ENCODE results near the gene ERMN.

ERMN gene

GRCh38 chr2:157326698-157327097 lies 1.1 kb upstream of the ERMN start:
- no peak for TF ChIP-seq CTCF (IDR thresholded peaks at IDR 0.05)

- no peak for TF ChIP-seq CTCF (IDR thresholded peaks at IDR 0.05)
Observed at GRCh38 chr2:157324331-157324843, 1.2 kb downstream of the ERMN start.

GRCh38 chr2:157322432-157322831 lies 3.2 kb downstream of the ERMN start:
- no peak for TF ChIP-seq CTCF (IDR thresholded peaks at IDR 0.05)

GRCh38 chr2:157321466-157321865 lies 4.2 kb downstream of the ERMN start:
- no peak for TF ChIP-seq CTCF (IDR thresholded peaks at IDR 0.05)

GRCh38 chr2:157320409-157320808 lies 5.2 kb downstream of the ERMN start:
- no peak for TF ChIP-seq CTCF (IDR thresholded peaks at IDR 0.05)

GRCh38 chr2:157319795-157320194 lies 5.8 kb downstream of the ERMN start:
- TF ChIP-seq CTCF (IDR thresholded peaks at IDR 0.05): no peak

- TF ChIP-seq CTCF (IDR thresholded peaks at IDR 0.05): no peak
Observed at GRCh38 chr2:157318884-157319283, 6.7 kb downstream of the ERMN start.

GRCh38 chr2:157315901-157316300 lies 9.7 kb downstream of the ERMN start:
- no peak for TF ChIP-seq CTCF (IDR thresholded peaks at IDR 0.05)

Measured in LNCAP (cell line).